K562 (cell line): Measurements from ENCODE around the gene CERS2.

ENCODE experiments used
- EZH2 ChIP-seq: IDR thresholded peaks from 2 replicates; pipeline ENCODE4 v1.6.1; 2012; ENCODE audit warnings: low read depth, mild to moderate bottlenecking, inconsistent platforms, low read length, borderline replicate concordance
- FOXM1 ChIP-seq, 2 experiments: fragments of 450-650 bp in 1 of 2; sonication (generic) in 1 of 2; formaldehyde crosslinking in 1 of 2; IDR thresholded peaks; 2 replicates each; pipeline versions ENCODE4 v1.6.1 to v1.9.0; 2017 to 2022; ENCODE audit warnings: low read depth in 2 of 2, mild to moderate bottlenecking in 2 of 2, missing genetic modification reagents in 1 of 2, moderate library complexity in 1 of 2
- TF ChIP-seq, protein P1 (sequence below): fragments of 150-350 bp; conservative IDR thresholded peaks from 2 replicates; pipeline ENCODE4 v1.6.1; 2014; ENCODE audit warnings: low read length
- TF ChIP-seq, protein P2 (sequence below), 3 experiments: IDR thresholded peaks in 2 of 3; conservative IDR thresholded peaks in 1 of 3; 2 replicates each; pipeline ENCODE4 v1.5.1; 2011 to 2012; ENCODE audit warnings: low read length in 3 of 3, mild to moderate bottlenecking in 3 of 3, control low read depth in 2 of 3, improper control_type of control experiment in 1 of 3, inconsistent platforms in 1 of 3, low read depth in 1 of 3, mixed read lengths in 1 of 3, moderate library complexity in 1 of 3; ENCODE audit not compliant: insufficient read depth in 2 of 3

DNA sequence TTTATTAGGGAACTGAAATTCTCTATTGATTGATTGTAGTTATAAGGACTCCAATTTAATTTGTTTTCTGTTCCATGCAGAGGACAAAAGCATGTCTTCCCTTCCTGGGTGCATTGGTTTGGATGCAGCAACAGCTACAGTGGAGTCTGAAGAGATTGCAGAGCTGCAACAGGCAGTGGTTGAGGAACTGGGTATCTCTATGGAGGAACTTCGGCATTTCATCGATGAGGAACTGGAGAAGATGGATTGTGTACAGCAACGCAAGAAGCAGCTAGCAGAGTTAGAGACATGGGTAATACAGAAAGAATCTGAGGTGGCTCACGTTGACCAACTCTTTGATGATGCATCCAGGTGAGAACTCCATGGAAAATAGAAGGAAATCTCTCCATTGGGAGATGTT, 47.0 kb downstream of the CERS2 start:
- TF ChIP-seq, protein P1, sequence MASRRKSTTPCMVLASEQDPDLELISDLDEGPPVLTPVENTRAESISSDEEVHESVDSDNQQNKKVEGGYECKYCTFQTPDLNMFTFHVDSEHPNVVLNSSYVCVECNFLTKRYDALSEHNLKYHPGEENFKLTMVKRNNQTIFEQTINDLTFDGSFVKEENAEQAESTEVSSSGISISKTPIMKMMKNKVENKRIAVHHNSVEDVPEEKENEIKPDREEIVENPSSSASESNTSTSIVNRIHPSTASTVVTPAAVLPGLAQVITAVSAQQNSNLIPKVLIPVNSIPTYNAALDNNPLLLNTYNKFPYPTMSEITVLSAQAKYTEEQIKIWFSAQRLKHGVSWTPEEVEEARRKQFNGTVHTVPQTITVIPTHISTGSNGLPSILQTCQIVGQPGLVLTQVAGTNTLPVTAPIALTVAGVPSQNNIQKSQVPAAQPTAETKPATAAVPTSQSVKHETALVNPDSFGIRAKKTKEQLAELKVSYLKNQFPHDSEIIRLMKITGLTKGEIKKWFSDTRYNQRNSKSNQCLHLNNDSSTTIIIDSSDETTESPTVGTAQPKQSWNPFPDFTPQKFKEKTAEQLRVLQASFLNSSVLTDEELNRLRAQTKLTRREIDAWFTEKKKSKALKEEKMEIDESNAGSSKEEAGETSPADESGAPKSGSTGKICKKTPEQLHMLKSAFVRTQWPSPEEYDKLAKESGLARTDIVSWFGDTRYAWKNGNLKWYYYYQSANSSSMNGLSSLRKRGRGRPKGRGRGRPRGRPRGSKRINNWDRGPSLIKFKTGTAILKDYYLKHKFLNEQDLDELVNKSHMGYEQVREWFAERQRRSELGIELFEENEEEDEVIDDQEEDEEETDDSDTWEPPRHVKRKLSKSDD: no peak
- TF ChIP-seq EZH2: no peak
- TF ChIP-seq, protein P2, sequence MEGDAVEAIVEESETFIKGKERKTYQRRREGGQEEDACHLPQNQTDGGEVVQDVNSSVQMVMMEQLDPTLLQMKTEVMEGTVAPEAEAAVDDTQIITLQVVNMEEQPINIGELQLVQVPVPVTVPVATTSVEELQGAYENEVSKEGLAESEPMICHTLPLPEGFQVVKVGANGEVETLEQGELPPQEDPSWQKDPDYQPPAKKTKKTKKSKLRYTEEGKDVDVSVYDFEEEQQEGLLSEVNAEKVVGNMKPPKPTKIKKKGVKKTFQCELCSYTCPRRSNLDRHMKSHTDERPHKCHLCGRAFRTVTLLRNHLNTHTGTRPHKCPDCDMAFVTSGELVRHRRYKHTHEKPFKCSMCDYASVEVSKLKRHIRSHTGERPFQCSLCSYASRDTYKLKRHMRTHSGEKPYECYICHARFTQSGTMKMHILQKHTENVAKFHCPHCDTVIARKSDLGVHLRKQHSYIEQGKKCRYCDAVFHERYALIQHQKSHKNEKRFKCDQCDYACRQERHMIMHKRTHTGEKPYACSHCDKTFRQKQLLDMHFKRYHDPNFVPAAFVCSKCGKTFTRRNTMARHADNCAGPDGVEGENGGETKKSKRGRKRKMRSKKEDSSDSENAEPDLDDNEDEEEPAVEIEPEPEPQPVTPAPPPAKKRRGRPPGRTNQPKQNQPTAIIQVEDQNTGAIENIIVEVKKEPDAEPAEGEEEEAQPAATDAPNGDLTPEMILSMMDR (IDR thresholded peaks at IDR 0.05 in 2 of 3, conservative IDR thresholded peaks at IDR 0.05 in 1 of 3; ENCODE audit: insufficient read depth in 2 of 3, low read depth in 1 of 3, low read length in 3 of 3): no peak
- no peak for TF ChIP-seq FOXM1 (IDR thresholded peaks at IDR 0.05; ENCODE audit: low read depth)
- TF ChIP-seq FOXM1 (CRISPR knock-in tag; IDR thresholded peaks at IDR 0.05; ENCODE audit: low read depth): no peak
